ENCODE data around the gene EPS8L2. TPM values are rescaled to one million over a fixed set of nuclear protein-coding genes. Genes with fewer than 3 reads are reported as not detected.

Gene EPS8L2
- total and polyA plus RNA-seq, 10 of the 15 experiments (the other 5 are each of a cell fraction or from before 2014, with no cell fraction given): 0.76 to 20.0 (median 9.7) TPM

DNA sequence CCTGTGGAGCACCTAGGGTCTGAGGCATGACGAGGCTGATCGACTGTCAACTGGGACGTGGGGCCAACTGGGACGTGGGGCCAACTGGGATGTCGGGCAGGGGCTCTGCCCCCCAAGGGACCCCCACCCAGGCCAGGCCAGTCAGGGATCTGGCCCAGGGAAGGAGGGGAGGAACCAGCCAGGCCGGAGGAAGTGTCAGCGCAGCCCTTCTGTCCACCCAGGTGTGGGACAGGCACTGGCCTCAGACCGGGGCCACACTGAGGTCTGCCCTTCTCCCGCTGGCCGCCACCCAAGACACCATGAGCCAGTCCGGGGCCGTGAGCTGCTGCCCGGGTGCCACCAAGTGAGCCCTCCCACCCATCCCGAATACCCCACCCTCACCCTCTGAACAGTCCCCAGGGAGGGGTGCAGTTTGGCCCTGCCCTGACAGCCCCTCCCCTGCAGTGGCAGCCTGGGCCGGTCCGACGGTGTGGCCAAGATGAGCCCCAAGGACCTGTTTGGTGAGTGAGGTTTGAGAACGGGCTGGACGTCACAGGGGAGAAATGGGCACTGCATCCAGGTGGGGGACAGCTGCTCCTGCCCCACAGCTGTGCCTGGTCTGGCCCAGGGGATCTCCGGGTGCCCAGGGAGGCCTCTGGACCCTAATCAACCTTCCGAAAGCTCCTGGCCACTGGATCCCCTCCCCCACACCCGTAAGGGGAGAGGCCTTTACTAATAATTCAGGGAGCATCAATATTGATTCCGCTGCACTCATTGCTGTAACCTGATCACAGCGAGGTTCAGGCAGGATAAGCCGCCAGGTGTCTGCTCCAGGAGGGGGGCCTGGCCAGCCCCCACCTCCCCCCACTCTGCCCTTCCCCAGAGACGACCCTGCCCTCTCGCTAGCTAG lies 3.3 kb downstream of the EPS8L2 start:
- Histone ChIP-seq H3K4me2 (ENCODE audit: control insufficient read depth, insufficient read depth) (no peak overlapping the region), H3K27ac (ENCODE audit: control insufficient read depth, insufficient read depth) (no peak overlapping the region), H3K9ac (ENCODE audit: control insufficient read depth, insufficient read depth, low read length) (no peak overlapping the region), H4K20me1 (ENCODE audit: control insufficient read depth, insufficient read depth) (no peaks in the 10 kb centered on the region), H3K9me3 (replicated peaks; ENCODE audit: control insufficient read depth, insufficient read depth, low read length) (no peaks in the 10 kb centered on the region), H2AFZ (ENCODE audit: control insufficient read depth, low read depth, low read length) (no peak overlapping the region), H3K4me1 (ENCODE audit: control insufficient read depth, insufficient read depth, low read length) (no peaks in the 10 kb centered on the region), H3K27me3 (replicated peaks in 1 of 2; ENCODE audit: control insufficient read depth in 2 of 2, insufficient read depth in 2 of 2, low read length in 1 of 2) (no peaks in the 10 kb centered on the region; a peak in 1 of 4 replicates), H3K36me3 (ENCODE audit: control insufficient read depth in 2 of 2, insufficient read depth in 2 of 2, low read length in 1 of 2) (no peaks in the 10 kb centered on the region), H3K79me2 (ENCODE audit: control insufficient read depth, insufficient read depth, low read length) (no peaks in the 10 kb centered on the region), H3K4me3 (no peak overlapping the region)
- TF ChIP-seq ZNF622 (IDR thresholded peaks at IDR 0.05) (no peak), RFX5 (IDR thresholded peaks at IDR 0.05; ENCODE audit: low read depth, low read length) (no peak), SIX5 (IDR thresholded peaks at IDR 0.05; ENCODE audit: low read depth, low read length, severe bottlenecking) (no peak), MEF2A (IDR thresholded peaks at IDR 0.05; ENCODE audit: insufficient read depth, low read depth, low read length) (no peak), HDGF (IDR thresholded peaks at IDR 0.05) (no peak), RELA (IDR thresholded peaks at IDR 0.05; ENCODE audit: borderline replicate concordance, partially characterized antibody) (no peak), ZNF384 (IDR thresholded peaks at IDR 0.05; ENCODE audit: borderline replicate concordance, low read depth, low read length) (no peak), CREM (IDR thresholded peaks at IDR 0.05; ENCODE audit: low read depth) (no peak), SP1 (IDR thresholded peaks at IDR 0.05; ENCODE audit: low read depth, low read length) (no peak), EZH2 (IDR thresholded peaks at IDR 0.05; ENCODE audit: borderline replicate concordance, control insufficient read depth, low read depth, low read length) (no peak), TCF3 (IDR thresholded peaks at IDR 0.05; ENCODE audit: borderline replicate concordance, insufficient read depth, low read depth, low read length) (no peak)
- TF ChIP-seq, protein P1, sequence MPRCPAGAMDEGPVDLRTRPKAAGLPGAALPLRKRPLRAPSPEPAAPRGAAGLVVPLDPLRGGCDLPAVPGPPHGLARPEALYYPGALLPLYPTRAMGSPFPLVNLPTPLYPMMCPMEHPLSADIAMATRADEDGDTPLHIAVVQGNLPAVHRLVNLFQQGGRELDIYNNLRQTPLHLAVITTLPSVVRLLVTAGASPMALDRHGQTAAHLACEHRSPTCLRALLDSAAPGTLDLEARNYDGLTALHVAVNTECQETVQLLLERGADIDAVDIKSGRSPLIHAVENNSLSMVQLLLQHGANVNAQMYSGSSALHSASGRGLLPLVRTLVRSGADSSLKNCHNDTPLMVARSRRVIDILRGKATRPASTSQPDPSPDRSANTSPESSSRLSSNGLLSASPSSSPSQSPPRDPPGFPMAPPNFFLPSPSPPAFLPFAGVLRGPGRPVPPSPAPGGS (IDR thresholded peaks at IDR 0.05; ENCODE audit: borderline replicate concordance, insufficient read depth, low read depth, low read length, poor library complexity, severe bottlenecking): no peak
- TF ChIP-seq, protein P2, sequence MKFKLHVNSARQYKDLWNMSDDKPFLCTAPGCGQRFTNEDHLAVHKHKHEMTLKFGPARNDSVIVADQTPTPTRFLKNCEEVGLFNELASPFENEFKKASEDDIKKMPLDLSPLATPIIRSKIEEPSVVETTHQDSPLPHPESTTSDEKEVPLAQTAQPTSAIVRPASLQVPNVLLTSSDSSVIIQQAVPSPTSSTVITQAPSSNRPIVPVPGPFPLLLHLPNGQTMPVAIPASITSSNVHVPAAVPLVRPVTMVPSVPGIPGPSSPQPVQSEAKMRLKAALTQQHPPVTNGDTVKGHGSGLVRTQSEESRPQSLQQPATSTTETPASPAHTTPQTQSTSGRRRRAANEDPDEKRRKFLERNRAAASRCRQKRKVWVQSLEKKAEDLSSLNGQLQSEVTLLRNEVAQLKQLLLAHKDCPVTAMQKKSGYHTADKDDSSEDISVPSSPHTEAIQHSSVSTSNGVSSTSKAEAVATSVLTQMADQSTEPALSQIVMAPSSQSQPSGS (IDR thresholded peaks at IDR 0.05; ENCODE audit: low read length): no peak
- ATAC-seq: no peak
- no TSS peak for BruUV-seq (replicated peaks)
- WGBS (ENCODE audit: insufficient coverage, insufficient replicate concordance, low lambda C conversion rate, missing lambda C conversion rate): 44% methylated on average over 27 of the region's 27 CpGs
- ChIA-PET CTCF (interaction anchor here (1.4 kb wide), 1 partner anchor 13 kb away, joined by 5 read pairs; no protein-coding TSS in a partner anchor), SMC1A (ENCODE audit: uncharacterized antibody, unreplicated experiment) (no interaction called here), RAD21 (ENCODE audit: unreplicated experiment) (no interaction called here), POLR2A (no interaction called here)
- in situ Hi-C loops (cut with MboI): no loop called here
- FAIRE-seq: no peak
- intact Hi-C loops (cut with micrococcal nuclease; ENCODE audit: unreplicated experiment): no loop called here
- DNase-seq (ENCODE audit: low read depth, low spot score): no peak

All from GM12878 (cell line).